NK-92 (cell line): Measurements from ENCODE around the gene EXOC8.
"Not testable (repeated sequence)": the region's sequence is repeated elsewhere in the genome, so short reads cannot be mapped to it uniquely, and the experiment has no call there.

Source experiments
- DNase-seq: peaks from one replicate; lab custom pipeline; 2025; ENCODE audit not compliant: unreplicated experiment; lab: John Stamatoyannopoulos, UW

Gene EXOC8

GRCh38 chr1:231353086-231353485, 15.4 kb upstream of the EXOC8 start:
- DNase-seq = no peak

GRCh38 chr1:231351816-231352215, 14.2 kb upstream of the EXOC8 start:
- DNase-seq = no peak

- DNase-seq = not testable (repeated sequence)
These were observed 11.2 kb upstream of the EXOC8 start for GRCh38 chr1:231348856-231349255.

- DNase-seq = no peak
These were observed 10.8 kb upstream of the EXOC8 start for GRCh38 chr1:231348442-231348841.

GRCh38 chr1:231347961-231348360, 10.3 kb upstream of the EXOC8 start:
- no peak for DNase-seq

- no peak for DNase-seq
These were observed 2.8 kb upstream of the EXOC8 start for GRCh38 chr1:231340328-231341013.

GRCh38 chr1:231338270-231339128, 847 bp upstream of the EXOC8 start, which contains the start of gene SPRTN:
Gene SPRTN (plus strand): TSS chr1:231338293. CDS start chr1:231338384, 91 bp downstream.
- DNase-seq = no peak

- DNase-seq = no peak
These were observed 595 bp downstream of the EXOC8 start for GRCh38 chr1:231337043-231337471.

GRCh38 chr1:231335663-231336602, 1.7 kb downstream of the EXOC8 start:
- no peak for DNase-seq

- DNase-seq = no peak
These were observed 2.7 kb downstream of the EXOC8 start for GRCh38 chr1:231334952-231335351.

- no peak for DNase-seq
These were observed 3.5 kb downstream of the EXOC8 start for GRCh38 chr1:231334079-231334666.

- no peak for DNase-seq
These were observed 4.9 kb downstream of the EXOC8 start for GRCh38 chr1:231332761-231333160.

GRCh38 chr1:231329483-231329882, 8.2 kb downstream of the EXOC8 start:
- DNase-seq = no peak

GRCh38 chr1:231327617-231328016, 10.0 kb downstream of the EXOC8 start:
- no peak for DNase-seq

- DNase-seq = no peak
These were observed 11.4 kb downstream of the EXOC8 start for GRCh38 chr1:231326248-231326647.

GRCh38 chr1:231324660-231325059, 13.0 kb downstream of the EXOC8 start:
- DNase-seq = no peak

- DNase-seq = no peak
These were observed 14.6 kb downstream of the EXOC8 start for GRCh38 chr1:231322880-231323530.

- no peak for DNase-seq
These were observed 18.6 kb downstream of the EXOC8 start for GRCh38 chr1:231319080-231319479.

- no peak for DNase-seq
These were observed 19.1 kb downstream of the EXOC8 start for GRCh38 chr1:231318568-231318967.

- no peak for DNase-seq
These were observed 19.7 kb downstream of the EXOC8 start for GRCh38 chr1:231318015-231318355.
